ENCODE results near the gene ARHGAP31. TPM values are rescaled to one million over a fixed set of nuclear protein-coding genes. Genes with fewer than 3 reads are reported as not detected.

The ARHGAP31 gene
- total and polyA plus RNA-seq, 2 of the 8 experiments (the other 6 are each of a cell fraction or from before 2014, with no cell fraction given) = 1.1 to 7.6 TPM

- TF ChIP-seq CHD7 (IDR thresholded peaks at IDR 0.05; ENCODE audit: insufficient replicate concordance, low read length) (no peak), RXRA (IDR thresholded peaks at IDR 0.05; ENCODE audit: insufficient read depth, low read depth, low read length) (no peak), EP300 (IDR thresholded peaks at IDR 0.05; ENCODE audit: borderline replicate concordance in 1 of 2, low read depth in 2 of 2, low read length in 2 of 2) (no peak), SIRT6 (IDR thresholded peaks at IDR 0.05; ENCODE audit: low read length) (no peak), POLR2AphosphoS5 (IDR thresholded peaks at IDR 0.05; ENCODE audit: low read depth, low read length) (no peak), MAX (IDR thresholded peaks at IDR 0.05) (no peak)
Measured at GRCh38 chr3:119255214-119255613, 39.0 kb upstream of the ARHGAP31 start (continued).

Measured in H1 (cell line).